ENCODE measurements around the gene TSEN15. TPM values are rescaled to one million over a fixed set of nuclear protein-coding genes. Genes with fewer than 3 reads are reported as not detected.

TSEN15 gene
- total and polyA plus RNA-seq, 9 of the 15 experiments (the other 6 are each of a cell fraction or from before 2014, with no cell fraction given), result 25.6 to 121 (median 91.3) TPM

DNA sequence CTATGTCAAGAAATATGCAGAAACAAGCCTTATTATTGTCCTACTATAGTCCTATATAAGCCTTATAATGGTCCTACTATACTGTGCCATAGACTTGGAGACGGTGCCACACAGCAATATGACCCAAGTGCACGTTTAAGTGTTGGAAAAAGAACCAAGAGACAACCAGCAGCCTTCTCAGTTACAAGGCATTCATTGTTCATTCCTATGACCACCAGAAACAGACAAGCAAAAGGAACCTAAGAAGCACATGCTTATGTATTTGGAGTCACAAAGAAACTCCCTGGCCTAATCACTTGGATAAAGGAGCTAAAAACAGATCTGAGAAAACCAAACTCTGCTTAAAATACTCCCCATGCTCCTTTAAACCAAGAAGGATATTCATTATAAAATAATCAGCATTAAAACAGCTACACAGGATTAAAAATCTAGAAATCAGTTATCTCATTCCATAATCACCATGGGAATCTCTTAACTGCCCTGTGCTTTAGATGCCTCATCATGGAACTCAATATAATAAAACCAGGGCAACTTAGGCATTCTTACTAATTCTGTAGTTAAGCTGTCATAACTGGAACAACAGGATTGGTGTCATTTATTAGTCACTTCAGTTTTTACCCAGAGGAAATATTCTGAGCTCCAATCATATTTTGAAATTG, 21.0 kb upstream of the TSEN15 start:
- peak overlapping the region; percentile 63; the same call in 1 of the 2 replicates for H3K4me2 ChIP-seq (ENCODE audit: insufficient read depth, low read length)
- peaks cover 92% of the 10 kb centered on the region for H3K79me2 ChIP-seq (ENCODE audit: control insufficient read depth, insufficient read depth, low read length)
- H3K27ac ChIP-seq (ENCODE audit: extremely low read depth, low read depth, low read length), result peak overlapping the region; percentile 89
- CTCF ChIA-PET (ENCODE audit: low intra/inter-chr PET ratio), result no interaction called here
- no peaks in the 10 kb centered on the region; the same call in 2 of the 3 replicates for H3K36me3 ChIP-seq (ENCODE audit: control insufficient read depth, insufficient read depth, low read length)
- H3K9ac ChIP-seq (ENCODE audit: insufficient read depth in 1 of 2, low read depth in 2 of 2, low read length in 2 of 2), result peak overlapping the region in 1 of 2 experiments; percentile 74; a peak in 2 of 4 replicates
- H3K9me1 ChIP-seq (ENCODE audit: control insufficient read depth, insufficient read depth, low read length), result no peaks in the 10 kb centered on the region
- H3K9me3 ChIP-seq (replicated peaks; ENCODE audit: control insufficient read depth, insufficient read depth, low read depth, low read length), result no peaks in the 10 kb centered on the region
- peak overlapping the region; percentile 72 for H2AFZ ChIP-seq (ENCODE audit: low read depth, low read length)
- H3K27me3 ChIP-seq (ENCODE audit: control insufficient read depth in 2 of 2, insufficient read depth in 2 of 2, low read length in 2 of 2), result no peaks in the 10 kb centered on the region
- BruUV-seq (replicated peaks), result no TSS peak
- no peak for ATAC-seq
- no peak for FAIRE-seq
- in situ Hi-C loops (cut with MboI), result no loop called here
- 38% methylated on average over 2 of the region's 2 CpGs for WGBS (ENCODE audit: insufficient coverage, low coverage, missing lambda C conversion rate)
- H4K20me1 ChIP-seq (replicated peaks; ENCODE audit: control insufficient read depth, insufficient read depth, low read length), result no peaks in the 10 kb centered on the region
- intact Hi-C loops (cut with micrococcal nuclease), result loop anchor here (1.0 to 5.0 kb wide), 5 partner anchors 22 to 373 kb away; no protein-coding TSS in a partner anchor
- H3K4me1 ChIP-seq (replicated peaks in 1 of 2; ENCODE audit: control insufficient read depth in 2 of 2, insufficient read depth in 2 of 2, low read length in 2 of 2), result peaks cover 15 to 81% of the 10 kb centered on the region in 2 experiments
- DNase-seq (ENCODE audit: extremely low read depth in 1 of 4, low spot score in 3 of 4), result no peak
- POLR2A ChIA-PET, result interaction anchor here (0.8 to 2.8 kb wide), 6 partner anchors 9 to 38 kb away, joined by 3 to 16 read pairs (median 4); partner anchors contain the start of gene TSEN15
- no peak overlapping the region for H3K4me3 ChIP-seq
- TF ChIP-seq NONO (IDR thresholded peaks at IDR 0.05; ENCODE audit: low read depth in 2 of 2, low read length in 1 of 2), result no peak
- no peak for TF ChIP-seq RBM17 (IDR thresholded peaks at IDR 0.05; ENCODE audit: borderline replicate concordance, low read depth, low read length)
- 0 out of 2 replicates have a peak, but pooled peaks have one; percentile 15 for TF ChIP-seq ZNF3 (CRISPR knock-in tag; IDR thresholded peaks at IDR 0.05)
- TF ChIP-seq ZFPM2 (CRISPR knock-in tag; IDR thresholded peaks at IDR 0.05), result 0 out of 2 replicates have a peak, but pooled peaks have one; percentile 53
- no peak for TF ChIP-seq EP400 (IDR thresholded peaks at IDR 0.05)
- TF ChIP-seq ZNF175 (CRISPR knock-in tag; IDR thresholded peaks at IDR 0.05; ENCODE audit: low read depth), result peak; percentile 13
- TF ChIP-seq, protein P1, sequence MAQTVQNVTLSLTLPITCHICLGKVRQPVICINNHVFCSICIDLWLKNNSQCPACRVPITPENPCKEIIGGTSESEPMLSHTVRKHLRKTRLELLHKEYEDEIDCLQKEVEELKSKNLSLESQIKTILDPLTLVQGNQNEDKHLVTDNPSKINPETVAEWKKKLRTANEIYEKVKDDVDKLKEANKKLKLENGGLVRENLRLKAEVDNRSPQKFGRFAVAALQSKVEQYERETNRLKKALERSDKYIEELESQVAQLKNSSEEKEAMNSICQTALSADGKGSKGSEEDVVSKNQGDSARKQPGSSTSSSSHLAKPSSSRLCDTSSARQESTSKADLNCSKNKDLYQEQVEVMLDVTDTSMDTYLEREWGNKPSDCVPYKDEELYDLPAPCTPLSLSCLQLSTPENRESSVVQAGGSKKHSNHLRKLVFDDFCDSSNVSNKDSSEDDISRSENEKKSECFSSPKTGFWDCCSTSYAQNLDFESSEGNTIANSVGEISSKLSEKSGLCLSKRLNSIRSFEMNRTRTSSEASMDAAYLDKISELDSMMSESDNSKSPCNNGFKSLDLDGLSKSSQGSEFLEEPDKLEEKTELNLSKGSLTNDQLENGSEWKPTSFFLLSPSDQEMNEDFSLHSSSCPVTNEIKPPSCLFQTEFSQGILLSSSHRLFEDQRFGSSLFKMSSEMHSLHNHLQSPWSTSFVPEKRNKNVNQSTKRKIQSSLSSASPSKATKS (CRISPR knock-in tag; IDR thresholded peaks at IDR 0.05), result 0 out of 2 replicates have a peak, but pooled peaks have one; percentile 48
- TF ChIP-seq SMAD4 (CRISPR knock-in tag; conservative IDR thresholded peaks at IDR 0.05), result peak; percentile 65; the same call in 1 of the 2 replicates
- TF ChIP-seq L3MBTL2 (IDR thresholded peaks at IDR 0.05), result peak; percentile 8; the same call in 1 of the 2 replicates
- TF ChIP-seq SAFB2 (IDR thresholded peaks at IDR 0.05; ENCODE audit: borderline replicate concordance, low read depth, low read length, severe bottlenecking), result no peak
- TF ChIP-seq GTF2F1 (IDR thresholded peaks at IDR 0.05; ENCODE audit: low read depth, low read length), result no peak
- TF ChIP-seq, protein P2, sequence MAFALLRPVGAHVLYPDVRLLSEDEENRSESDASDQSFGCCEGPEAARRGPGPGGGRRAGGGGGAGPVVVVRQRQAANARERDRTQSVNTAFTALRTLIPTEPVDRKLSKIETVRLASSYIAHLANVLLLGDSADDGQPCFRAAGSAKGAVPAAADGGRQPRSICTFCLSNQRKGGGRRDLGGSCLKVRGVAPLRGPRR (CRISPR knock-in tag; IDR thresholded peaks at IDR 0.05), result 0 out of 2 replicates have a peak, but pooled peaks have one; percentile 34
- TF ChIP-seq CXXC5 (CRISPR knock-in tag; IDR thresholded peaks at IDR 0.05), result peak; percentile 66
- TF ChIP-seq, protein P3, sequence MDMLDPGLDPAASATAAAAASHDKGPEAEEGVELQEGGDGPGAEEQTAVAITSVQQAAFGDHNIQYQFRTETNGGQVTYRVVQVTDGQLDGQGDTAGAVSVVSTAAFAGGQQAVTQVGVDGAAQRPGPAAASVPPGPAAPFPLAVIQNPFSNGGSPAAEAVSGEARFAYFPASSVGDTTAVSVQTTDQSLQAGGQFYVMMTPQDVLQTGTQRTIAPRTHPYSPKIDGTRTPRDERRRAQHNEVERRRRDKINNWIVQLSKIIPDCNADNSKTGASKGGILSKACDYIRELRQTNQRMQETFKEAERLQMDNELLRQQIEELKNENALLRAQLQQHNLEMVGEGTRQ (CRISPR knock-in tag; IDR thresholded peaks at IDR 0.05), result no peak
- peak; percentile 79 for TF ChIP-seq SMARCB1 (IDR thresholded peaks at IDR 0.05; ENCODE audit: insufficient read length, low read depth)
- TF ChIP-seq CCNT2 (IDR thresholded peaks at IDR 0.05; ENCODE audit: borderline replicate concordance, extremely low read depth, insufficient read length, low read depth, low read length), result no peak
- no peak for TF ChIP-seq TOE1 (IDR thresholded peaks at IDR 0.05; ENCODE audit: borderline replicate concordance)
- no peak for TF ChIP-seq TOE1 (CRISPR knock-in tag; IDR thresholded peaks at IDR 0.05; ENCODE audit: borderline replicate concordance, low read depth)

Data from K562 (cell line).